ENCODE data around the gene ZNF485.
"Not testable (repeated sequence)": the region's sequence is repeated elsewhere in the genome, so short reads cannot be mapped to it uniquely, and the experiment has no call there.

GRCh38 chr10:43635816-43636215 is 29.6 kb downstream of the ZNF485 start:
- not testable (repeated sequence) for TF ChIP-seq CTCF, POLR2A (IDR thresholded peaks at IDR 0.05)
